Measurements from ENCODE around the gene MTLN. TPM values are rescaled to one million over a fixed set of nuclear protein-coding genes. Genes with fewer than 3 reads are reported as not detected.
A peak's percentile ranks its signal among the peaks of the same experiment; 100 is the strongest.
"Not testable (repeated sequence)": the region's sequence is repeated elsewhere in the genome, so short reads cannot be mapped to it uniquely, and the experiment has no call there.

MTLN gene
- total RNA-seq, 1 donor from 2014 or later, result 90.8 TPM

GRCh38 chr2:110220190-110220564 lies 7.8 kb upstream of the MTLN start:
- Histone ChIP-seq H3K9me3 (ENCODE audit: control insufficient read depth in 3 of 3, low read length in 3 of 3) (no peaks in the 10 kb centered on the region), H3K4me3 (ENCODE audit: low read length in 3 of 3) (no peak overlapping the region), H3K27me3 (ENCODE audit: control insufficient read depth in 3 of 3, insufficient read depth in 3 of 3, low read length in 3 of 3) (no peaks in the 10 kb centered on the region), H3K4me1 (ENCODE audit: control insufficient read depth in 3 of 3, insufficient read depth in 3 of 3, low read length in 3 of 3) (peaks cover 14 to 28% (median 24%) of the 10 kb centered on the region in 3 donors), H3K27ac (ENCODE audit: low read depth, low read length) (no peak overlapping the region), H3K36me3 (ENCODE audit: control insufficient read depth in 3 of 3, insufficient read depth in 3 of 3, low read length in 3 of 3) (no peaks in the 10 kb centered on the region), H3K9ac (ENCODE audit: low read depth in 1 of 3, low read length in 3 of 3) (no peak overlapping the region)

- no peaks in the 10 kb centered on the region for H3K27me3 ChIP-seq (ENCODE audit: control insufficient read depth in 3 of 3, insufficient read depth in 3 of 3, low read length in 3 of 3)
- H3K9me3 ChIP-seq (ENCODE audit: control insufficient read depth in 3 of 3, low read length in 3 of 3), result no peaks in the 10 kb centered on the region
- H3K9ac ChIP-seq (ENCODE audit: low read depth in 1 of 3, low read length in 3 of 3), result no peak overlapping the region
- no peak overlapping the region for H3K27ac ChIP-seq (ENCODE audit: low read depth, low read length)
- peaks cover 19 to 34% (median 29%) of the 10 kb centered on the region in 3 donors for H3K4me1 ChIP-seq (ENCODE audit: control insufficient read depth in 3 of 3, insufficient read depth in 3 of 3, low read length in 3 of 3)
- no peak overlapping the region for H3K4me3 ChIP-seq (ENCODE audit: low read length in 3 of 3)
- no peaks in the 10 kb centered on the region for H3K36me3 ChIP-seq (ENCODE audit: control insufficient read depth in 3 of 3, insufficient read depth in 3 of 3, low read length in 3 of 3)
Observed at GRCh38 chr2:110219496-110220189, 7.3 kb upstream of the MTLN start.

- H3K27ac ChIP-seq (ENCODE audit: low read depth, low read length); H3K4me3 ChIP-seq (ENCODE audit: low read length in 3 of 3): not testable (repeated sequence)
- peaks cover 23 to 41% (median 33%) of the 10 kb centered on the region in 3 donors for H3K4me1 ChIP-seq (ENCODE audit: control insufficient read depth in 3 of 3, insufficient read depth in 3 of 3, low read length in 3 of 3)
Observed at GRCh38 chr2:110218889-110219288, 6.5 kb upstream of the MTLN start.

GRCh38 chr2:110216803-110217202 lies 4.5 kb upstream of the MTLN start:
- Histone ChIP-seq H3K4me1 (ENCODE audit: control insufficient read depth in 3 of 3, insufficient read depth in 3 of 3, low read length in 3 of 3) (peaks cover 23 to 47% (median 31%) of the 10 kb centered on the region in 3 donors), H3K9ac (ENCODE audit: low read depth in 1 of 3, low read length in 3 of 3) (peak overlapping the region; percentile 4 to 73 (median 57)), H3K9me3 (ENCODE audit: control insufficient read depth in 3 of 3, low read length in 3 of 3) (no peaks in the 10 kb centered on the region), H3K27ac (ENCODE audit: low read depth, low read length) (peak overlapping the region; percentile 74), H3K36me3 (ENCODE audit: control insufficient read depth in 3 of 3, insufficient read depth in 3 of 3, low read length in 3 of 3) (no peaks in the 10 kb centered on the region), H3K27me3 (ENCODE audit: control insufficient read depth in 3 of 3, insufficient read depth in 3 of 3, low read length in 3 of 3) (no peaks in the 10 kb centered on the region), H3K4me3 (ENCODE audit: low read length in 3 of 3) (peak overlapping the region in 1 of 3 donors; percentile 49)

More at GRCh38 chr2:110218889-110219288, 6.5 kb upstream of the MTLN start:
- not testable (repeated sequence) for H3K9ac ChIP-seq (ENCODE audit: low read depth in 1 of 3, low read length in 3 of 3); H3K9me3 ChIP-seq (ENCODE audit: control insufficient read depth in 3 of 3, low read length in 3 of 3); H3K36me3 ChIP-seq (ENCODE audit: control insufficient read depth in 3 of 3, insufficient read depth in 3 of 3, low read length in 3 of 3); H3K27me3 ChIP-seq (ENCODE audit: control insufficient read depth in 3 of 3, insufficient read depth in 3 of 3, low read length in 3 of 3)

GRCh38 chr2:110216199-110216598 lies 3.9 kb upstream of the MTLN start:
- no peaks in the 10 kb centered on the region for H3K27me3 ChIP-seq (ENCODE audit: control insufficient read depth in 3 of 3, insufficient read depth in 3 of 3, low read length in 3 of 3)
- peaks cover 0 to under 1% (median 0%) of the 10 kb centered on the region in 3 donors for H3K36me3 ChIP-seq (ENCODE audit: control insufficient read depth in 3 of 3, insufficient read depth in 3 of 3, low read length in 3 of 3)
- H3K4me3 ChIP-seq (ENCODE audit: low read length in 3 of 3), result peak overlapping the region; percentile 15 to 49 (median 32)
- peaks cover 23 to 50% (median 35%) of the 10 kb centered on the region in 3 donors for H3K4me1 ChIP-seq (ENCODE audit: control insufficient read depth in 3 of 3, insufficient read depth in 3 of 3, low read length in 3 of 3)
- peak overlapping the region; percentile 74 for H3K27ac ChIP-seq (ENCODE audit: low read depth, low read length)
- no peaks in the 10 kb centered on the region for H3K9me3 ChIP-seq (ENCODE audit: control insufficient read depth in 3 of 3, low read length in 3 of 3)
- peak overlapping the region in 2 of 3 donors; percentile 18 to 63 for H3K9ac ChIP-seq (ENCODE audit: low read depth in 1 of 3, low read length in 3 of 3)

- Histone ChIP-seq H3K36me3 (ENCODE audit: control insufficient read depth in 3 of 3, insufficient read depth in 3 of 3, low read length in 3 of 3) (peaks cover 0 to 4% (median 2%) of the 10 kb centered on the region in 3 donors), H3K9me3 (ENCODE audit: control insufficient read depth in 3 of 3, low read length in 3 of 3) (no peaks in the 10 kb centered on the region), H3K4me3 (ENCODE audit: low read length in 3 of 3) (peak overlapping the region; percentile 15 to 59 (median 32)), H3K4me1 (ENCODE audit: control insufficient read depth in 3 of 3, insufficient read depth in 3 of 3, low read length in 3 of 3) (peaks cover 28 to 53% (median 40%) of the 10 kb centered on the region in 3 donors), H3K27ac (ENCODE audit: low read depth, low read length) (peak overlapping the region; percentile 74), H3K9ac (ENCODE audit: low read depth in 1 of 3, low read length in 3 of 3) (peak overlapping the region in 2 of 3 donors; percentile 18 to 63), H3K27me3 (ENCODE audit: control insufficient read depth in 3 of 3, insufficient read depth in 3 of 3, low read length in 3 of 3) (no peaks in the 10 kb centered on the region)
Observed at GRCh38 chr2:110215566-110216158, 3.3 kb upstream of the MTLN start.

GRCh38 chr2:110215091-110215490 lies 2.7 kb upstream of the MTLN start:
- Histone ChIP-seq H3K27ac (ENCODE audit: low read depth, low read length) (peak overlapping the region; percentile 74), H3K4me1 (ENCODE audit: control insufficient read depth in 3 of 3, insufficient read depth in 3 of 3, low read length in 3 of 3) (peaks cover 28 to 58% (median 43%) of the 10 kb centered on the region in 3 donors), H3K36me3 (ENCODE audit: control insufficient read depth in 3 of 3, insufficient read depth in 3 of 3, low read length in 3 of 3) (peaks cover 2 to 6% (median 3%) of the 10 kb centered on the region in 3 donors), H3K27me3 (ENCODE audit: control insufficient read depth in 3 of 3, insufficient read depth in 3 of 3, low read length in 3 of 3) (no peaks in the 10 kb centered on the region), H3K9me3 (ENCODE audit: control insufficient read depth in 3 of 3, low read length in 3 of 3) (no peaks in the 10 kb centered on the region), H3K9ac (ENCODE audit: low read depth in 1 of 3, low read length in 3 of 3) (peak overlapping the region; percentile 0 to 42 (median 25)), H3K4me3 (ENCODE audit: low read length in 3 of 3) (peak overlapping the region in 2 of 3 donors; percentile 2 to 59)

- not testable (repeated sequence) for H3K27me3 ChIP-seq (ENCODE audit: control insufficient read depth in 3 of 3, insufficient read depth in 3 of 3, low read length in 3 of 3); H3K4me3 ChIP-seq (ENCODE audit: low read length in 3 of 3); H3K9ac ChIP-seq (ENCODE audit: low read depth in 1 of 3, low read length in 3 of 3); H3K36me3 ChIP-seq (ENCODE audit: control insufficient read depth in 3 of 3, insufficient read depth in 3 of 3, low read length in 3 of 3); H3K9me3 ChIP-seq (ENCODE audit: control insufficient read depth in 3 of 3, low read length in 3 of 3)
- H3K4me1 ChIP-seq (ENCODE audit: control insufficient read depth in 3 of 3, insufficient read depth in 3 of 3, low read length in 3 of 3), result peaks cover 28 to 60% (median 55%) of the 10 kb centered on the region in 3 donors
- peak overlapping the region; percentile 74 for H3K27ac ChIP-seq (ENCODE audit: low read depth, low read length)
Observed at GRCh38 chr2:110213522-110213921, 1.2 kb upstream of the MTLN start.

- peak overlapping the region; percentile 91 for H3K27ac ChIP-seq (ENCODE audit: low read depth, low read length)
- H3K27me3 ChIP-seq (ENCODE audit: control insufficient read depth in 3 of 3, insufficient read depth in 3 of 3, low read length in 3 of 3), result no peaks in the 10 kb centered on the region
- H3K36me3 ChIP-seq (ENCODE audit: control insufficient read depth in 3 of 3, insufficient read depth in 3 of 3, low read length in 3 of 3), result peaks cover 5 to 12% (median 9%) of the 10 kb centered on the region in 3 donors
- H3K9me3 ChIP-seq (ENCODE audit: control insufficient read depth in 3 of 3, low read length in 3 of 3), result no peaks in the 10 kb centered on the region
- H3K4me1 ChIP-seq (ENCODE audit: control insufficient read depth in 3 of 3, insufficient read depth in 3 of 3, low read length in 3 of 3), result peaks cover 11 to 45% (median 36%) of the 10 kb centered on the region in 3 donors
- peak overlapping the region; percentile 17 to 86 (median 75) for H3K9ac ChIP-seq (ENCODE audit: low read depth in 1 of 3, low read length in 3 of 3)
- H3K4me3 ChIP-seq (ENCODE audit: low read length in 3 of 3), result peak overlapping the region; percentile 88 to 98 (median 95)
Observed at GRCh38 chr2:110205660-110206455, 6.5 kb downstream of the MTLN start.

Measured in skeletal muscle tissue (tissue), 4 donors.